ENCODE data around the gene ZFP62.
"Not testable (repeated sequence)": the region's sequence is repeated elsewhere in the genome, so short reads cannot be mapped to it uniquely, and the experiment has no call there.

ZFP62 gene

GRCh38 chr5:180860887-180861822 lies at the start of gene ZFP62:
Gene ZFP62, minus strand, starts transcription at chr5:180861276. Its CDS starts 57 bp downstream, at chr5:180861219.
- DNase-seq: peak; percentile 82

DNA sequence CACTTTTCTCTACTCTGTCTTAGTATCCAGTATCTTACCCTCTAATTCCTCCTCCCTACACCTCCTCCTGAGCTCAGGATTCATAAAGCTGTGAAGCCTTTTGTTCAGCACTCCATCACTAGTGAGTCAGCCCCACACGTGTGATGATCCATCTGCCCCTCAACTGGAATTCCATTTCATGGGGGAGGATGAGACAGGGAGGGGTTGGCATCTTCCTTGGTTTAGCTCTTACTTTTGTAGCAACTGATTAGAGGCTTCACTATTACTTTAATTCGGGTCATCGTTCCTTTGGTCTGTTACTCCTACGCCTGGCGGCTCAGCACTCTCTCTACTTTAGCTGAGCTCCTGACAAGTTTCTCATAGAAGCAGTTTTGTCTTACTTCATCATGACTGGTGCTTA lies 49.7 kb upstream of the ZFP62 start:
- no peak for DNase-seq

GRCh38 chr5:180910182-180910581 lies 49.1 kb upstream of the ZFP62 start:
- no peak for DNase-seq

- no peak for DNase-seq
Measured at GRCh38 chr5:180909782-180910181, 48.7 kb upstream of the ZFP62 start.

GRCh38 chr5:180908998-180909731 lies 48.1 kb upstream of the ZFP62 start:
- DNase-seq: no peak

GRCh38 chr5:180908400-180908799 lies 47.3 kb upstream of the ZFP62 start:
- DNase-seq: no peak

- no peak for DNase-seq
Measured at GRCh38 chr5:180901319-180902009, 40.4 kb upstream of the ZFP62 start.

- DNase-seq: no peak
Measured at GRCh38 chr5:180900178-180900577, 39.1 kb upstream of the ZFP62 start.

DNA sequence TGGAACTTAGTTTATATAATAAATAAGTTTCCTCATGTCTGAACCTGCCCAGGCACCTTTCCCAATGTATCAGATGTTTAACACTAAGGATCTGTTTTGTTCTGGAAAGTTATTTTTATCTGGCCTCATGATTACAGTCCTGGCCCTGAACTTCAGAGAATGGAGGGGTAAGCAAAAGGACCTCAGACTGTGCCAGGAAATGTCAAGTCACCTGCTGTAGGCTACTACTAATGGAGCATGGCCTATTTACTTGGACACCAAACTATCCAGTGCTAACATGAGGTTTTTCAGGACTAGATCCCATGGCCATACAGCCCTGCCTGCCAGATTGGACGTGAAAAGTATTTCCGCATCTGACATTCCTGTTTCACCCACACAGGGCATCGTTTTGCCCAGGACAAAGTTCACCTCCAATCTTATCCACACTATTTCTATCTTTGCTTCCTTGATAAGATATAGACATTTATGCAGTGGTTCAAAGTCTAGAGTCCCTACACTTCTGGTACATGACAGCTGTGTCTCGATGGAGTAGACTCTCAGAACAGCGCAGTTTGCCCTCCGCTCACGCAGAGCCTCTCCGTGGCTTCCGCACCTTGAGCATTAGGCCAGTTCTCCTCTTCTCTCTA lies 37.7 kb upstream of the ZFP62 start, which contains the start of gene BTNL8:
Gene BTNL8, plus strand, starts transcription at position 539 of the 626 bp plus-strand sequence. CDS start 152 bp downstream, outside the sequence.
- DNase-seq: no peak

- DNase-seq: not testable (repeated sequence)
Measured at GRCh38 chr5:180895330-180895729, 34.3 kb upstream of the ZFP62 start.

DNA sequence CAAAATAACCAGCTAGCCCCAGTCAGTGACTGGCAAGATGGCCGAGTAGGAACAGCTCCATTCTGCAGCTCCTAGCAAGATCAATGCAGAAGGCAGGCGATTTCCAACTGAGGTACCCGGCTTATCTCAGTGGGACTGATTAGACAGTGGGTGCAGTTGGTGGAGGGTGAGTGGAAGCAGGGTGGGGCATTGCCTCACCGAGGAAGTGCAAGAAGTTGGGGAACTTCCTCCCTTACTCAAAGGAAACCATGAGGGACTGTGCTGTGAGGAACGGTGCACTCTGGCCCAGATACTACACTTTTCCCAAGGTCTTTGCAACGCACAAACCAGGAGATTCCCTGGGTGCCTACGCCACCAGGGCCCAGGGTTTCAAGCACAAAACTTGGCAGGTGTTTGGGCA lies 28.3 kb upstream of the ZFP62 start:
- DNase-seq: no peak

GRCh38 chr5:180885845-180886529 lies 24.9 kb upstream of the ZFP62 start:
- not testable (repeated sequence) for DNase-seq

DNA sequence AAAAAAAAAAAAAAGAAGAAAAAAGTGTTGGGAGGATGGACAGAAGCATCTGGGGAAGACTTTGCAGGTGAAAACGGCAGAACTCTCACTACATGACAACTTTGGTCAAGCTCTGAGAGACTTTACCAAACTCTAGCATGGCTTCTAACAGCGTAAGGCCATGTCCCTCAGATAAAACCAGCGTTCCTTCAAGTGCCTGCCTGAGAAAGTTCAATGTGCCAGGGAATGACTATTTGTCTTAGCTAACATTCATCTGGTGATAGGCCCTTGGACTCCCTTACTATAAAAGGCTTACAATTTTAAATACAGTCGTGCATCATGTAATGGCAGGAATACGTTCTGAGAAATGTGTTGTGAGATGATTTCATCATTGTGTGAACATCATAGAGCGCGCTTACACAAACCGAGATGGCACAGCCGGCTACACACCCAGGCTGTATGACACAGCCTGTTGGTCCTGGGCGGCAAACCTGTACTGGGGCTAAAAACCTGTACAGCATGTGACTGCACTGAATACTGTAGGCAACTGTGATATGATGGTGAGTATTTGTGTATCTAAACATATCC lies 14.9 kb upstream of the ZFP62 start:
- no peak for DNase-seq

DNA sequence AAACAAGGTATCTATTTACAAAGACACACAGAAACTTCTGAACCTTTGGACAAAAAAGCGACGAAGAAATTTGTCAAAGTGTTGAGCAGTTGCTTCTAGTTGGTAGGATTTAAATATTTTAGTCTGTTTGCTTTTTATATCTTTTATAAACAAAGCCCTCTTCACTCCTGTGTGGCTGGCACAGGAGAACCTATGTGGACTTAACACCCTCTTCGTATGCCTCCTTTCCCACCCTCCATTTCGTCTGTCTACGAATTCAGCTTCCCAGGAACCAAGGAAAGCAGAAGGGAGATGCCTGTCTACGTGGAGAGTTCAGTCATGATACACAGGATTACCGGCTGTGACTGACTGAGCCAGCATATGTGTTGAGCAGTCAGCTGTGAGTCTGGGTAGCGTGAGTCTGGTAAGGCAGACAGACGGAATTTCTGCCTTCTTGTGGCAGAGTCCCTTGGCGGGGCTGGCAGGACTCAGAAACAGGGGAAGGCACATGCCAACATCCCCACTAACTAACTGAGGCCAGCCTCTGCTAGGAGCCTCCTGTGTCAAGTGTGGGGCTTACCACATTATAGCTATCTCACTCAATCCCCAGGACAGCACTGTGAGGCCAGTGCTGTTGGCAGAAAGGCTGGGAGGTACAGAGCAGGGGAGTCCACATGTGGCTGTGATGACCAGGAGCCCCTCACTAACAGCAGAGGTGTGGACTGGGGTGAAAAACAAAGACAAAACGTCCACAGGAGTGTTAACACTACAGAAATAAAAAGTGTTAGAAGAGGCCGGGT lies 13.9 kb upstream of the ZFP62 start:
- no peak for DNase-seq

DNA sequence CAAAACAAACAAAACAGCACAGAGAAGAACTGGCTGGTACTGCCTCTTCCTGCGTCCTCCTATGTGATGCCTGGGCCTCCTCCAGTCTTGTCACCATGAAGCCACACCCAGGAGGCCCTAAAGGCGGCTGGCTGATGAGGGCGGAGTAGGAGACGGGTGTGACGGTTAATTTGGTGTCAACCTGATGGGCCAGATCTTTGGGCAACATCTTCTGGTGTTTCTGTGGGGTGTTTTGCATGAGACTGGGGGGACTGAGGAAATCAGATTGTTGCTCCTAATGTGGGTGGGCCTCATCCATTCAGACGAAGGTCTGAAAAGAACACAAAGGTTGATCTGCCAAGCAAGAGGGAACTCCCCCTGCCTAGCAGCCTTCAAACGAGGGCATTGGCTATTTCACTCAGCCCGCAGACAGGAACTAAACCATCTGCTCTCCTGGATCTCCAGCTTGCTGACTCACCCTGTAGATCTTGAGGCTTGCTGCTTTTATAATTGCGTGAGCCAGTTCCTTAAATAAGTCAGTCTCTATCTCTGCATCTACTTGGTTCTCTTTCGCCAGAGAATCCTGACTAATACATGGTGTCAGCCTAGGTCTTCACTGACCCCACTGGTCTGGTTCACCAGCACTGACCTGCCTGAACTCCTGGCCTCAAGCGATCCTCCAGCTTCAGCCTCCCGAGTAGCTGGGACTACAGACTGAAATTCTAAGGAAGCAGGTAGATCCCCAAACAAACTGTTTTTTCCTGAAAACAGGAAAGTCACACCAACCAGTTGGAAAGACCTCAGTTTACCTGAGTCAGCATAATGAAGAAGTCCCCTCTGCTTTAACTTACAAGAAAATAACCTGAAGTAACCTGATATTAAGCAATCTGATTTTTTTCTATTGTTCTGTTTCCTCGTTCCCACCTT lies 12.8 kb upstream of the ZFP62 start:
- no peak for DNase-seq

DNA sequence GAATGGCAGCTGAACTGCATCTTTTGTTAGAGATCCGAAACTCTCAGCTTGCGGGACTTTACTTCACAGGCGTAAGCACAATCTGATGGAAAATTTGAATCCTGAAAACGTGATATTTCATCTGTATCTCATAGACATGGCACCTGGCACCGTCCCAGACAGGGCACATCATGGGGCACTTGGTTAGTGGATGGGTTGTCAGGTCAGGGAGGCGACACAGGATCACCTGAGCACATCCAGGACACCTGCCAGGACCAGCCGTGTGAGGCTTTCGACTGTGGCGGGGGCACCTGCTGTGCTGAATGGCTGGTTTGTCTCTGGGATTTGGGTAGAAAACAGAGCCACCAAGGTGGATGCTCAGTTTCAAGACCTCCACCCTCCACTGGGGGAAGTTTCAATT lies 11.3 kb upstream of the ZFP62 start:
- DNase-seq: no peak

DNA sequence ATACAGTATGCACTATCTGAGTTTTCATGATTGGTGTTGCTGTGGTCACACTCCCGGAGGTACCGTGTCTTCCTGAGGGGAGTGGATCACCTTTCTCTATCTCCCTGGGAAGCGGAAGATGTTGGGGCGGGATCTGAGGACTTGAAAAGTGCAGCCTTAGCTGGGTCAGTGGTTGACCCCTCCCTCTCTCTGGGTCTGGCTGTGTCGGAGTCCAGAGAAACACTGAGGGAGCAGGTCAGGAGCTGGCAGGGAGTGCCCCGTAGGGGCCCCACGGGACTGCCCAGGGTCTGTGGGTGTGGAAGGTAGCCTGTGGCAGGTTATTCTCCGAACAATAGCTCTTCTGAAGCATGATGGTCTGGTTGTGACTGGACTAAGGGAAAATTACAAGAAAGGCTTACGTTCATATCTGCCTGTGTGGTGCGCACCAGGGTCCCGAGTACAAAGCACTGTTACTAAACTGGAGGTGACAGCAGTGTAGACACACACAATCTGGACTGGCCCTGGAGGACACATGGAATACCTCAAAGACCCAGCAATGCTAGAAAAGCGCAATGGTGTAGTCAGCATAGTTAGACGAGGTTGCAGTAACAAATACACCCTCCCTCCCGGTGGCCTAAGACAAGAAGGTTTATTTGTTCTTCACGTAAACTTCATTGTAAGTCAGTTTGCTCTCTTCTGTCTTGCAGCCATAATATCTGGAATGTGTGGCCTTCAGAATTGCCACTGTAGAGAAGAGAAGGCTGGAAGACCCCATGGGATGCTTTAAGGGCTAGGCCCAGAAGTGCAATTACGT lies 9.4 kb upstream of the ZFP62 start:
- no peak for DNase-seq

DNA sequence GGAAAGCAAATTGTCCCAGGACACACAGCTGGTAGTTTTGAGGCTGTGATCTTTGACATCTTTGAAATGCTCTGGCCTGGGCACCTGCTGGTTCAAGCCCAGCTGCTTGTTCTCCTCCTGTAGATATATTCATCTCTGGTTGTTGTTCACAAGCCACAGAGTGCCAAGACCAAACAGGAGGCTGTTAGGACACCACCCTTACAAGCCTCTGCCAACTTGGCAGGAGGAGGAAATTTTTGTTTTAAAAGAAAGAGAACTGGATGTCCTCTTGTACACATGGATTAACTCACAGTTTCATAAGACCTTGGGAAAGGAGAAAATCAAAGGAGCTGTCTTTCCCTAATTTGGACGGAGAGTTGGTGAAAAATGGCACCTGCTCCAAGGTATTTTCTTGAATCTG lies 8.5 kb upstream of the ZFP62 start:
- DNase-seq: no peak

GRCh38 chr5:180868960-180869359 lies 7.9 kb upstream of the ZFP62 start:
- peak; percentile 69 for DNase-seq
